Measurements from ENCODE around the gene POLR3F. TPM values are rescaled to one million over a fixed set of nuclear protein-coding genes. Genes with fewer than 3 reads are reported as not detected.
A peak's percentile ranks its signal among the peaks of the same experiment; 100 is the strongest.

POLR3F gene
- total and polyA plus RNA-seq, 9 of the 15 experiments (the other 6 are each of a cell fraction or from before 2014, with no cell fraction given), result 7.0 to 15.0 (median 9.6) TPM

- CTCF ChIA-PET (ENCODE audit: low intra/inter-chr PET ratio), result no interaction called here
- peak; percentile 72 for ATAC-seq
Observed at GRCh38 chr20:18431206-18431605, 36.0 kb upstream of the POLR3F start.

More at GRCh38 chr20:18431206-18431605, 36.0 kb upstream of the POLR3F start:
- WGBS (ENCODE audit: insufficient coverage, low coverage, missing lambda C conversion rate), result 10% methylated on average over 6 of the region's 6 CpGs
- no peaks in the 10 kb centered on the region for H4K20me1 ChIP-seq (replicated peaks; ENCODE audit: control insufficient read depth, insufficient read depth, low read length)
- POLR2A ChIA-PET, result no interaction called here
- TF ChIP-seq CTCF (IDR thresholded peaks at IDR 0.05 in 2 of 3, conservative IDR thresholded peaks at IDR 0.05 in 1 of 3; ENCODE audit: insufficient read depth in 2 of 3, low read depth in 1 of 3, low read length in 3 of 3), result peak; percentile 19 to 24 (median 23); a peak in 1 of 6 replicates
- no peak for TF ChIP-seq SRSF3 (IDR thresholded peaks at IDR 0.05; ENCODE audit: insufficient read depth, low read length)
- no peak for TF ChIP-seq ZNF699 (CRISPR knock-in tag; IDR thresholded peaks at IDR 0.05; ENCODE audit: insufficient replicate concordance)
- no peak for TF ChIP-seq POLR2AphosphoS5 (IDR thresholded peaks at IDR 0.05; ENCODE audit: control insufficient read depth, insufficient read depth, low read depth, low read length)
- no peak for TF ChIP-seq HOXB6 (CRISPR knock-in tag; IDR thresholded peaks at IDR 0.05; ENCODE audit: borderline replicate concordance)
- TF ChIP-seq ZNF436 (CRISPR knock-in tag; IDR thresholded peaks at IDR 0.05), result no peak
- no peak for TF ChIP-seq MTA3 (IDR thresholded peaks at IDR 0.05; ENCODE audit: borderline replicate concordance)
- no peaks in the 10 kb centered on the region for H3K9me1 ChIP-seq (ENCODE audit: control insufficient read depth, insufficient read depth, low read length)
- in situ Hi-C loops (cut with MboI) (no loop called here), intact Hi-C loops (cut with micrococcal nuclease) (no loop called here)
- no peaks in the 10 kb centered on the region for H3K36me3 ChIP-seq (ENCODE audit: control insufficient read depth, insufficient read depth, low read length)
- H3K79me2 ChIP-seq (ENCODE audit: control insufficient read depth, insufficient read depth, low read length), result no peaks in the 10 kb centered on the region
- H3K4me2 ChIP-seq (ENCODE audit: insufficient read depth, low read length), result no peak overlapping the region
- DNase-seq (ENCODE audit: extremely low read depth in 1 of 4, low spot score in 3 of 4) (peak in 1 of 4 experiments; percentile 23), FAIRE-seq (no peak)
- BruUV-seq (replicated peaks), result no TSS peak
- no peak overlapping the region for H3K9ac ChIP-seq (ENCODE audit: insufficient read depth in 1 of 2, low read depth in 2 of 2, low read length in 2 of 2)
- H3K4me1 ChIP-seq (replicated peaks in 1 of 2; ENCODE audit: control insufficient read depth in 2 of 2, insufficient read depth in 2 of 2, low read length in 2 of 2), result no peaks in the 10 kb centered on the region
- no peak overlapping the region for H3K27ac ChIP-seq (ENCODE audit: extremely low read depth, low read depth, low read length)
- H3K9me3 ChIP-seq (replicated peaks; ENCODE audit: control insufficient read depth, insufficient read depth, low read depth, low read length), result no peaks in the 10 kb centered on the region
- H3K4me3 ChIP-seq, result no peak overlapping the region
- H3K27me3 ChIP-seq (ENCODE audit: control insufficient read depth in 2 of 2, insufficient read depth in 2 of 2, low read length in 2 of 2), result no peaks in the 10 kb centered on the region; a peak in 3 of 5 replicates
- H2AFZ ChIP-seq (ENCODE audit: low read depth, low read length), result no peak overlapping the region
